Karpas-422 (cell line): ENCODE measurements around the gene ZNF746. TPM values are rescaled to one million over a fixed set of nuclear protein-coding genes. Genes with fewer than 3 reads are reported as not detected.

Experiments used
- DNase-seq: peaks from one replicate; pipeline ENCODE4 v3.0.0-alpha.2; 2015
- H2AFZ ChIP-seq: fragments of 200-600 bp; sonication (generic); 2 replicates; pipeline ENCODE4 v1.6.1; 2014; ENCODE audit warnings: antibody characterized with exemption, low read length, mixed read lengths
- H3K27ac ChIP-seq: fragments of 200-600 bp; sonication (generic); 2 replicates; pipeline ENCODE4 v1.5.1; 2014; ENCODE audit warnings: mild to moderate bottlenecking, low read length, moderate library complexity
- H3K27me3 ChIP-seq: fragments of 200-600 bp; sonication (generic); 2 replicates; pipeline ENCODE4 v1.6.1; 2014; ENCODE audit warnings: low read length, mixed read lengths
- H3K36me3 ChIP-seq: fragments of 200-600 bp; sonication (generic); 2 replicates; pipeline ENCODE4 v1.6.1; 2014; ENCODE audit warnings: low read length, mixed read lengths; ENCODE audit not compliant: insufficient read depth
- H3K4me1 ChIP-seq: fragments of 200-600 bp; sonication (generic); 2 replicates; pipeline ENCODE4 v1.6.1; 2014; ENCODE audit warnings: mild to moderate bottlenecking, low read length, mixed read lengths
- H3K4me2 ChIP-seq: fragments of 200-600 bp; sonication (generic); 2 replicates; pipeline ENCODE4 v1.6.1; 2014; ENCODE audit warnings: low read length, low read depth, mild to moderate bottlenecking; ENCODE audit not compliant: poor library complexity, severe bottlenecking
- H3K4me3 ChIP-seq: fragments of 200-600 bp; sonication (generic); 2 replicates; pipeline ENCODE4 v1.5.1; 2014; ENCODE audit warnings: mild to moderate bottlenecking, antibody characterized with exemption, low read length, mixed read lengths
- H3K79me2 ChIP-seq: fragments of 200-600 bp; sonication (generic); 2 replicates; pipeline ENCODE4 v1.6.1; 2014; ENCODE audit warnings: mild to moderate bottlenecking, low read length, mixed read lengths
- H3K9ac ChIP-seq: fragments of 200-600 bp; sonication (generic); 2 replicates; pipeline ENCODE4 v1.6.0; 2014; ENCODE audit warnings: low read length
- H3K9me2 ChIP-seq: fragments of 200-600 bp; sonication (generic), shearing (Covaris generic); replicated peaks from 2 replicates; pipeline ENCODE4 v1.6.0; 2014; ENCODE audit warnings: mild to moderate bottlenecking, low read length, moderate library complexity; ENCODE audit not compliant: insufficient read depth
- H3K9me3 ChIP-seq: fragments of 300-700, 200-600 bp; sonication (generic); 2 replicates; pipeline ENCODE4 v1.6.1; 2014; ENCODE audit warnings: low read length, mixed read lengths
- H4K20me1 ChIP-seq: fragments of 200-600 bp; sonication (generic); 2 replicates; pipeline ENCODE4 v1.6.1; 2014; ENCODE audit warnings: mild to moderate bottlenecking, antibody characterized with exemption, low read length, low read depth; ENCODE audit not compliant: insufficient read depth
- total RNA-seq: library from RNA; depleted of rRNA; stranded (reverse); fragments of >200 nt; shearing (Covaris generic); gene quantifications from 2 replicates; pipeline ENCODE4 v1.2.3, GENCODE V29; 2014; ENCODE audit warnings: low replicate concordance

ZNF746 gene
- total RNA-seq, 1 experiment from 2014 or later = 12.0 TPM

- H3K4me1 ChIP-seq = no peaks in the 10 kb centered on the region
- no peak overlapping the region for H3K4me2 ChIP-seq
- no peak overlapping the region for H3K9ac ChIP-seq
- H3K4me3 ChIP-seq = no peak overlapping the region
- peaks cover 19% of the 10 kb centered on the region for H3K9me3 ChIP-seq
- H3K9me2 ChIP-seq = no peaks in the 10 kb centered on the region
- H3K27me3 ChIP-seq = no peaks in the 10 kb centered on the region
- H3K79me2 ChIP-seq = no peaks in the 10 kb centered on the region
- no peaks in the 10 kb centered on the region for H3K36me3 ChIP-seq
- H4K20me1 ChIP-seq = no peaks in the 10 kb centered on the region
- peak; percentile 2 for DNase-seq
- no peak overlapping the region for H2AFZ ChIP-seq
- H3K27ac ChIP-seq = no peak overlapping the region
These were observed 26.8 kb upstream of the ZNF746 start for GRCh38 chr7:149524394-149524793.

DNA sequence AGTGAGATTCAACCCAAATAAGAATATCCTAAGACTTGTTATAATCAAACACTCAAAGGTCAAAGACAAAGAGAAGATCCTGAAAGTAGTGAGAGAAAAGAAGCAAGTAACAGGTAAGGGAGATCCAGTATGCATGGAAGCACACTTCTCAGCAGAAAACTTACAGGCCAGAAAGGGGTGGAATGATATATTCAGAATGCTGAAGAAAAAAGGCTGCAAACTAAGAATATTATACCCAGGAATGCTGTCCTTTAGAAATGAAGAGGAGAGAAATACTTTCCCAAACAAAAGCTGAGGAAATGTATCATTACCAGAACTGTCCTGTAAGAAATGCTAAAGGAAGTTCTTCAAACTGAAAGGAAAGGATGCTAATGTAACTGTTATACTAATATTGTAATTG, 12.6 kb upstream of the ZNF746 start:
- no peaks in the 10 kb centered on the region for H3K9me2 ChIP-seq
- H4K20me1 ChIP-seq = no peaks in the 10 kb centered on the region
- H3K27ac ChIP-seq = no peak overlapping the region
- no peak for DNase-seq
- no peaks in the 10 kb centered on the region for H3K4me1 ChIP-seq
- no peaks in the 10 kb centered on the region for H3K36me3 ChIP-seq
- no peak overlapping the region for H3K4me3 ChIP-seq
- H2AFZ ChIP-seq = no peak overlapping the region
- 0 out of 2 replicates have a peak, but pooled peaks cover 3% of the 10 kb centered on the region for H3K27me3 ChIP-seq
- no peak overlapping the region for H3K4me2 ChIP-seq
- H3K9me3 ChIP-seq = peaks cover 20% of the 10 kb centered on the region
- H3K9ac ChIP-seq = no peak overlapping the region
- H3K79me2 ChIP-seq = no peaks in the 10 kb centered on the region

- Histone ChIP-seq H2AFZ (no peak overlapping the region), H3K4me3 (no peak overlapping the region), H3K9me3 (peaks cover 20% of the 10 kb centered on the region), H3K36me3 (no peaks in the 10 kb centered on the region), H3K27ac (no peak overlapping the region), H3K9me2 (no peaks in the 10 kb centered on the region), H4K20me1 (no peaks in the 10 kb centered on the region), H3K9ac (no peak overlapping the region), H3K4me2 (no peak overlapping the region), H3K79me2 (no peaks in the 10 kb centered on the region), H3K27me3 (0 out of 2 replicates have a peak, but pooled peaks cover 3% of the 10 kb centered on the region), H3K4me1 (no peaks in the 10 kb centered on the region)
- no peak for DNase-seq
These were observed 12.2 kb upstream of the ZNF746 start for GRCh38 chr7:149509774-149510173.

DNA sequence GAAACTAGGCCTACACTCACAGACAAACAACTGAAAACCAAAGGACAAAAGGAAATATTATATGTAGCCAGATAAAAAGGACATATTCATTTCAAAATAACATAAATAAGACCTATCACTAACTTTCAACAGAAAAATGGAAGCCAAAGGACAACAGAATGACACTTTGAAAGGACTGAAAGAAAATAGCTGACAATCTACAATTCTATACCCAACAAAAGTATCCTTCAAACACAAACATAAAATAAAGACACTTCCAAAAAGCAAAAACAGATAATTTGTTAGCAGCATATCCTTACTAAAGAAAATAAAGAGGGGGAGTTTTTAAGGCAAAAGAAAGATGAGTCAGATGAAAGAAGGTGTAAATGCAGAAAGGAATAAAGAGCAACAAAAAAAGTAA, 7.9 kb upstream of the ZNF746 start:
- no peaks in the 10 kb centered on the region for H3K79me2 ChIP-seq
- H3K9ac ChIP-seq = no peak overlapping the region
- 0 out of 2 replicates have a peak, but pooled peaks cover 3% of the 10 kb centered on the region for H3K27me3 ChIP-seq
- H3K36me3 ChIP-seq = no peaks in the 10 kb centered on the region
- peak; percentile 11 for DNase-seq
- no peaks in the 10 kb centered on the region for H3K4me1 ChIP-seq
- no peaks in the 10 kb centered on the region for H3K9me2 ChIP-seq
- no peak overlapping the region for H3K4me2 ChIP-seq
- peaks cover 20% of the 10 kb centered on the region for H3K9me3 ChIP-seq
- H3K27ac ChIP-seq = no peak overlapping the region
- H4K20me1 ChIP-seq = no peaks in the 10 kb centered on the region
- H3K4me3 ChIP-seq = no peak overlapping the region
- no peak overlapping the region for H2AFZ ChIP-seq

DNA sequence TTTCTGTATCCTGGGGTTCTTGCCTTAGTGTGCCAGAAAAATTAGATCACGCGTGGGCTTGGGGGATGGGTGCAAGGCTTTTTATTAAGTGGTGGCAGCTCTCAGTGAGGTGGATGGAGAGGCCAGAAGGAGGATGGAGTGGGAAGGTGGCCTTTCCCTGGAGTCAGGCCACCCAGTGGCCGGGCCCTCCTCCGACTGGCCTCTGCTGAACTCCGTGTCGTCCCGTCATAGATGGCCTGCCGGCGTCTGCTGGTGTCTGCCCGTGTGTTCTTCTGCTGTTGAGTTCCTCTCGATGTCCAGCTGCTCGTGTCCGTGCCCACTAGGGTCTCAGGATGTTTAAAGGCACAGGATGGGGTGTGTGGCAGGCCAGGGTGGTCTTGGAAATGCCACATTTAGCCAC, 4.0 kb upstream of the ZNF746 start:
- no peak overlapping the region for H3K27ac ChIP-seq
- H3K4me2 ChIP-seq = no peak overlapping the region
- H3K36me3 ChIP-seq = no peaks in the 10 kb centered on the region
- H3K9me2 ChIP-seq = no peaks in the 10 kb centered on the region
- no peaks in the 10 kb centered on the region for H4K20me1 ChIP-seq
- peaks cover 6% of the 10 kb centered on the region for H3K4me1 ChIP-seq
- no peak overlapping the region for H2AFZ ChIP-seq
- H3K9me3 ChIP-seq = no peaks in the 10 kb centered on the region
- H3K27me3 ChIP-seq = 0 out of 2 replicates have a peak, but pooled peaks cover 3% of the 10 kb centered on the region
- H3K4me3 ChIP-seq = no peak overlapping the region
- H3K79me2 ChIP-seq = peaks cover 5% of the 10 kb centered on the region
- H3K9ac ChIP-seq = no peak overlapping the region
- DNase-seq = no peak

GRCh38 chr7:149500910-149501309, 3.3 kb upstream of the ZNF746 start:
- H3K27ac ChIP-seq = no peak overlapping the region
- H3K9me2 ChIP-seq = no peaks in the 10 kb centered on the region
- H2AFZ ChIP-seq = no peak overlapping the region
- H3K36me3 ChIP-seq = no peaks in the 10 kb centered on the region
- no peak overlapping the region for H3K4me2 ChIP-seq
- no peak for DNase-seq
- H3K9me3 ChIP-seq = no peaks in the 10 kb centered on the region
- H3K79me2 ChIP-seq = peaks cover 13% of the 10 kb centered on the region
- no peak overlapping the region for H3K4me3 ChIP-seq
- H4K20me1 ChIP-seq = no peaks in the 10 kb centered on the region
- peaks cover 11% of the 10 kb centered on the region for H3K4me1 ChIP-seq
- H3K27me3 ChIP-seq = no peaks in the 10 kb centered on the region
- no peak overlapping the region for H3K9ac ChIP-seq

DNA sequence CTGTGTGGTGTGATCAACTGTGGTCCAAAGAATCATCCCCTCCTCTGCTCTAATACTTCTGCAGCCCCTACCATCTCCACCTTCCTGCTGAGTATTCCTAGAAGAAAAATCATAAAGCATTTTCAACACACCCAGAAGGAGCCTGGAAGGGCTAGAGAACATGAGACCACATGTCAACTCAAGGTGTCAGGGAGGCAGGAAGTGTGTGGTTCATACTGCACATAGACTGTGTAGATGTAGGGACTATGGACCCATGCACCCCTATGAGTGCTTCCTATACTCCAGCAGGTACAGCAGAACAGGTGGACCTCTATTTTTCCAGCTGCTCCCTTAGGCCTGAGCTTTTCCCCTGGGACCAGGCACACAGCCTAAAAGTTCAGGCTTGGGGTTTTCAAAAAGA, 2.6 kb upstream of the ZNF746 start:
- H2AFZ ChIP-seq = no peak overlapping the region

DNA sequence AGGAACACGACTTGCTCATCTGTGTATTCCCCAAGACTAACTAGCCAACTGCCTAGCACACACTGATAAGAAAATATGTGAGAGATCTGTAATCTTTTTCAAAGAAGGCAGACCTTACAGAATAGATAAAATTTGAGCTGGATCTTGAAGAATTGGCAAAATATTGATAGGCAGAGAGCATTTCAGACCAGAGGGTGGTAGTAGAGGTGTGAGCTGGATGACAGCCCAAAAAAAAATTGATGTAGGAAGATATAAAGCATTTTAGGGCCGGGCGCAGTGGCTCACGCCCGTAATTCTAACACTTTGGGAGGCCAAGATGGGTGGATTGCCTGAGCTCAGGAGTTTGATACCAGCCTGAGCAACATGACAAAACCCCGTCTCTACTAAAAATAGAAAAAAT, 1.2 kb upstream of the ZNF746 start:
- H3K27ac ChIP-seq = no peak overlapping the region
- H3K9me2 ChIP-seq = no peaks in the 10 kb centered on the region
- no peaks in the 10 kb centered on the region for H3K27me3 ChIP-seq
- H3K4me3 ChIP-seq = no peak overlapping the region
- H3K4me1 ChIP-seq = peaks cover 19% of the 10 kb centered on the region
- no peaks in the 10 kb centered on the region for H3K9me3 ChIP-seq
- no peaks in the 10 kb centered on the region for H3K36me3 ChIP-seq
- DNase-seq = no peak
- no peak overlapping the region for H3K9ac ChIP-seq
- no peak overlapping the region for H3K4me2 ChIP-seq
- H4K20me1 ChIP-seq = peaks cover 7% of the 10 kb centered on the region
- peaks cover 27% of the 10 kb centered on the region for H3K79me2 ChIP-seq
- H2AFZ ChIP-seq = no peak overlapping the region

More for the DNA sequence above, 2.6 kb upstream of the ZNF746 start:
- peaks cover 2% of the 10 kb centered on the region for H4K20me1 ChIP-seq
- H3K79me2 ChIP-seq = peaks cover 20% of the 10 kb centered on the region
- no peak for DNase-seq
- H3K27ac ChIP-seq = no peak overlapping the region
- no peak overlapping the region for H3K4me2 ChIP-seq
- no peaks in the 10 kb centered on the region for H3K27me3 ChIP-seq
- H3K36me3 ChIP-seq = no peaks in the 10 kb centered on the region
- no peaks in the 10 kb centered on the region for H3K9me3 ChIP-seq
- no peak overlapping the region for H3K9ac ChIP-seq
- no peaks in the 10 kb centered on the region for H3K9me2 ChIP-seq
- H3K4me1 ChIP-seq = peaks cover 18% of the 10 kb centered on the region
- H3K4me3 ChIP-seq = no peak overlapping the region
